Mesendoderm (in vitro differentiated cells): ENCODE data around the gene CFAP97D1.
A peak's percentile ranks its signal among the peaks of the same experiment; 100 is the strongest.

ENCODE experiments used
- DNase-seq: peaks from one replicate; pipeline ENCODE4 v3.0.0; 2013
- H2AK5ac ChIP-seq: 2 replicates; pipeline ENCODE4 v1.6.1; 2013; ENCODE audit warnings: low read length, inconsistent platforms
- H2BK120ac ChIP-seq: 2 replicates; pipeline ENCODE4 v1.6.1; 2013; ENCODE audit warnings: low read depth, mild to moderate bottlenecking, low read length, moderate library complexity, mixed read lengths
- H2BK15ac ChIP-seq: replicated peaks from 2 replicates; pipeline ENCODE4 v1.6.1; 2013; ENCODE audit warnings: low read depth, mild to moderate bottlenecking, moderate library complexity
- H2BK5ac ChIP-seq: 2 replicates; pipeline ENCODE4 v1.6.1; 2013; ENCODE audit warnings: low read length, inconsistent platforms
- H3K18ac ChIP-seq: 2 replicates; pipeline ENCODE4 v1.6.1; 2013; ENCODE audit warnings: mild to moderate bottlenecking, low read length, mixed read lengths
- H3K23ac ChIP-seq: one replicate; pipeline ENCODE4 v1.6.1; 2013; ENCODE audit warnings: low read length
- H3K27ac ChIP-seq: 2 replicates; pipeline ENCODE4 v1.5.1; 2013; ENCODE audit warnings: low read depth, mild to moderate bottlenecking, inconsistent platforms, low read length, moderate library complexity
- H3K27me3 ChIP-seq: 2 replicates; pipeline ENCODE4 v1.6.1; 2013; ENCODE audit warnings: low read length, control low read depth, mild to moderate bottlenecking, inconsistent platforms; ENCODE audit not compliant: insufficient read depth, poor library complexity
- H3K36me3 ChIP-seq: 2 replicates; pipeline ENCODE4 v1.6.1; 2013; ENCODE audit warnings: low read length, inconsistent platforms; ENCODE audit not compliant: control insufficient read depth, insufficient read depth
- H3K4ac ChIP-seq: one replicate; pipeline ENCODE4 v1.6.1; 2013; ENCODE audit warnings: low read depth, mild to moderate bottlenecking, low read length, moderate library complexity
- H3K4me1 ChIP-seq: 2 replicates; pipeline ENCODE4 v1.6.1; 2013; ENCODE audit warnings: low read depth, low read length, inconsistent platforms; ENCODE audit not compliant: control insufficient read depth
- H3K4me2 ChIP-seq: 2 replicates; pipeline ENCODE4 v1.6.1; 2013; ENCODE audit warnings: low read length
- H3K4me3 ChIP-seq: 2 replicates; pipeline ENCODE4 v1.5.1; 2013; ENCODE audit warnings: mild to moderate bottlenecking, low read length
- H3K56ac ChIP-seq: one replicate; pipeline ENCODE4 v1.6.1; 2013; ENCODE audit warnings: low read length
- H3K79me1 ChIP-seq: 2 replicates; pipeline ENCODE4 v1.6.1; 2013; ENCODE audit warnings: low read length, inconsistent platforms
- H3K79me2 ChIP-seq: 2 replicates; pipeline ENCODE4 v1.6.1; 2013; ENCODE audit warnings: mild to moderate bottlenecking, low read length; ENCODE audit not compliant: control insufficient read depth, insufficient read depth
- H3K9ac ChIP-seq: 2 replicates; pipeline ENCODE4 v1.6.1; 2013; ENCODE audit warnings: low read length, inconsistent platforms
- H4K5ac ChIP-seq: one replicate; pipeline ENCODE4 v1.6.1; 2013; ENCODE audit warnings: low read length
- H4K8ac ChIP-seq: one replicate; pipeline ENCODE4 v1.6.1; 2013; ENCODE audit warnings: low read depth, mild to moderate bottlenecking, control low read depth, low read length, moderate library complexity
- WGBS: extraction: QIAGEN DNeasy Blood & Tissue Kit; methylation state at CpG from one replicate; pipeline ENCODE4 v1.1.7; 2013; ENCODE audit warnings: low lambda C conversion rate, missing lambda C conversion rate; ENCODE audit not compliant: insufficient coverage; ENCODE audit errors: extremely low coverage; 5-methylcytosine and 5-hydroxymethylcytosine counted together

CFAP97D1 gene

GRCh38 chr17:43740541-43740940, 39.7 kb upstream of the CFAP97D1 start:
- no peak overlapping the region for H4K8ac ChIP-seq
- no peak overlapping the region for H3K18ac ChIP-seq
- H2BK120ac ChIP-seq, result no peak overlapping the region
- no peaks in the 10 kb centered on the region for H3K79me2 ChIP-seq
- no peak overlapping the region for H3K4ac ChIP-seq
- no peak overlapping the region for H3K27ac ChIP-seq
- DNase-seq, result no peak
- no peak overlapping the region for H2BK15ac ChIP-seq
- H2BK5ac ChIP-seq, result no peak overlapping the region
- no peaks in the 10 kb centered on the region for H3K27me3 ChIP-seq
- no peak overlapping the region for H3K23ac ChIP-seq
- no peaks in the 10 kb centered on the region for H3K36me3 ChIP-seq
- no CpG with 5 or more reads among the region's 4 CpGs for WGBS
- H3K56ac ChIP-seq, result no peak overlapping the region
- H3K4me3 ChIP-seq, result no peak overlapping the region
- H3K79me1 ChIP-seq, result no peaks in the 10 kb centered on the region
- H3K4me2 ChIP-seq, result no peak overlapping the region
- H4K5ac ChIP-seq, result no peak overlapping the region
- no peaks in the 10 kb centered on the region for H3K4me1 ChIP-seq
- no peak overlapping the region for H3K9ac ChIP-seq
- H2AK5ac ChIP-seq, result no peak overlapping the region

GRCh38 chr17:43741636-43742035, 38.6 kb upstream of the CFAP97D1 start:
- H3K4me3 ChIP-seq, result no peak overlapping the region
- no peaks in the 10 kb centered on the region for H3K4me1 ChIP-seq
- H3K9ac ChIP-seq, result no peak overlapping the region
- no peak overlapping the region for H2BK5ac ChIP-seq
- no peak overlapping the region for H4K5ac ChIP-seq
- H3K79me1 ChIP-seq, result no peaks in the 10 kb centered on the region
- no peak overlapping the region for H2BK15ac ChIP-seq
- DNase-seq, result no peak
- H3K23ac ChIP-seq, result no peak overlapping the region
- no CpG with 5 or more reads among the region's 5 CpGs for WGBS
- no peak overlapping the region for H3K18ac ChIP-seq
- no peaks in the 10 kb centered on the region for H3K27me3 ChIP-seq
- H2AK5ac ChIP-seq, result no peak overlapping the region
- H3K4me2 ChIP-seq, result no peak overlapping the region
- H3K36me3 ChIP-seq, result no peaks in the 10 kb centered on the region
- no peak overlapping the region for H4K8ac ChIP-seq
- no peak overlapping the region for H3K27ac ChIP-seq
- no peak overlapping the region for H2BK120ac ChIP-seq
- no peaks in the 10 kb centered on the region for H3K79me2 ChIP-seq
- H3K4ac ChIP-seq, result no peak overlapping the region
- H3K56ac ChIP-seq, result no peak overlapping the region

- Histone ChIP-seq H3K18ac (no peak overlapping the region), H3K9ac (no peak overlapping the region), H3K4me3 (no peak overlapping the region), H2BK15ac (no peak overlapping the region), H3K23ac (no peak overlapping the region), H3K56ac (no peak overlapping the region), H3K4me2 (no peak overlapping the region), H2BK120ac (no peak overlapping the region), H2BK5ac (no peak overlapping the region), H3K79me1 (no peaks in the 10 kb centered on the region), H3K4ac (no peak overlapping the region), H3K36me3 (no peaks in the 10 kb centered on the region), H3K4me1 (no peaks in the 10 kb centered on the region), H4K8ac (no peak overlapping the region), H3K79me2 (no peaks in the 10 kb centered on the region), H3K27ac (no peak overlapping the region), H3K27me3 (no peaks in the 10 kb centered on the region), H2AK5ac (no peak overlapping the region), H4K5ac (no peak overlapping the region)
- DNase-seq, result no peak
- WGBS, result no CpG with 5 or more reads among the region's 6 CpGs
Measured at GRCh38 chr17:43745541-43745940, 34.7 kb upstream of the CFAP97D1 start.

GRCh38 chr17:43750153-43750552, 30.1 kb upstream of the CFAP97D1 start:
- Histone ChIP-seq H2BK120ac (no peak overlapping the region), H3K18ac (no peak overlapping the region), H2AK5ac (no peak overlapping the region), H3K27ac (no peak overlapping the region), H3K4me3 (no peak overlapping the region), H3K79me1 (no peaks in the 10 kb centered on the region), H3K9ac (no peak overlapping the region), H3K56ac (no peak overlapping the region), H3K23ac (no peak overlapping the region), H3K4me2 (no peak overlapping the region), H3K79me2 (no peaks in the 10 kb centered on the region), H4K5ac (no peak overlapping the region), H3K4me1 (no peaks in the 10 kb centered on the region), H3K36me3 (no peaks in the 10 kb centered on the region), H2BK5ac (no peak overlapping the region), H3K27me3 (no peaks in the 10 kb centered on the region), H2BK15ac (no peak overlapping the region), H4K8ac (no peak overlapping the region), H3K4ac (no peak overlapping the region)
- no peak for DNase-seq
- WGBS, result no CpG with 5 or more reads among the region's 5 CpGs

- H2AK5ac ChIP-seq, result no peak overlapping the region
- H3K18ac ChIP-seq, result no peak overlapping the region
- no peak overlapping the region for H3K4ac ChIP-seq
- no CpG with 5 or more reads among the region's 5 CpGs for WGBS
- no peak overlapping the region for H2BK15ac ChIP-seq
- H3K79me2 ChIP-seq, result no peaks in the 10 kb centered on the region
- H3K23ac ChIP-seq, result no peak overlapping the region
- H3K9ac ChIP-seq, result no peak overlapping the region
- H4K5ac ChIP-seq, result no peak overlapping the region
- H3K4me1 ChIP-seq, result no peaks in the 10 kb centered on the region
- no peak overlapping the region for H3K56ac ChIP-seq
- no peak overlapping the region for H4K8ac ChIP-seq
- H3K4me3 ChIP-seq, result no peak overlapping the region
- no peak for DNase-seq
- no peak overlapping the region for H2BK5ac ChIP-seq
- no peak overlapping the region for H2BK120ac ChIP-seq
- no peaks in the 10 kb centered on the region for H3K36me3 ChIP-seq
- H3K27me3 ChIP-seq, result no peaks in the 10 kb centered on the region
- H3K79me1 ChIP-seq, result no peaks in the 10 kb centered on the region
- no peak overlapping the region for H3K27ac ChIP-seq
- no peak overlapping the region for H3K4me2 ChIP-seq
Measured at GRCh38 chr17:43753493-43754129, 26.6 kb upstream of the CFAP97D1 start.

GRCh38 chr17:43754947-43755346, 25.3 kb upstream of the CFAP97D1 start:
- H3K56ac ChIP-seq, result peak overlapping the region; percentile 68
- no peak overlapping the region for H2BK5ac ChIP-seq
- no peak overlapping the region for H3K4me3 ChIP-seq
- H3K9ac ChIP-seq, result peak overlapping the region; percentile 19
- H4K5ac ChIP-seq, result no peak overlapping the region
- H3K27me3 ChIP-seq, result no peaks in the 10 kb centered on the region
- no peak overlapping the region for H4K8ac ChIP-seq
- H3K79me1 ChIP-seq, result no peaks in the 10 kb centered on the region
- H3K23ac ChIP-seq, result no peak overlapping the region
- peak overlapping the region; percentile 62 for H3K18ac ChIP-seq
- peak overlapping the region; percentile 17 for H3K4me2 ChIP-seq
- no peak overlapping the region for H3K27ac ChIP-seq
- no peaks in the 10 kb centered on the region for H3K79me2 ChIP-seq
- H3K36me3 ChIP-seq, result no peaks in the 10 kb centered on the region
- no CpG with 5 or more reads among the region's 21 CpGs for WGBS
- no peak overlapping the region for H2BK15ac ChIP-seq
- no peak overlapping the region for H2BK120ac ChIP-seq
- no peak overlapping the region for H2AK5ac ChIP-seq
- H3K4me1 ChIP-seq, result no peaks in the 10 kb centered on the region
- no peak for DNase-seq
- H3K4ac ChIP-seq, result peak overlapping the region; percentile 62
